ENCODE data around the gene GSTM4. TPM values are rescaled to one million over a fixed set of nuclear protein-coding genes. Genes with fewer than 3 reads are reported as not detected.

Gene GSTM4
- polyA plus RNA-seq (2012; ENCODE audit: insufficient read depth, insufficient read length): 50.8 TPM

DNA sequence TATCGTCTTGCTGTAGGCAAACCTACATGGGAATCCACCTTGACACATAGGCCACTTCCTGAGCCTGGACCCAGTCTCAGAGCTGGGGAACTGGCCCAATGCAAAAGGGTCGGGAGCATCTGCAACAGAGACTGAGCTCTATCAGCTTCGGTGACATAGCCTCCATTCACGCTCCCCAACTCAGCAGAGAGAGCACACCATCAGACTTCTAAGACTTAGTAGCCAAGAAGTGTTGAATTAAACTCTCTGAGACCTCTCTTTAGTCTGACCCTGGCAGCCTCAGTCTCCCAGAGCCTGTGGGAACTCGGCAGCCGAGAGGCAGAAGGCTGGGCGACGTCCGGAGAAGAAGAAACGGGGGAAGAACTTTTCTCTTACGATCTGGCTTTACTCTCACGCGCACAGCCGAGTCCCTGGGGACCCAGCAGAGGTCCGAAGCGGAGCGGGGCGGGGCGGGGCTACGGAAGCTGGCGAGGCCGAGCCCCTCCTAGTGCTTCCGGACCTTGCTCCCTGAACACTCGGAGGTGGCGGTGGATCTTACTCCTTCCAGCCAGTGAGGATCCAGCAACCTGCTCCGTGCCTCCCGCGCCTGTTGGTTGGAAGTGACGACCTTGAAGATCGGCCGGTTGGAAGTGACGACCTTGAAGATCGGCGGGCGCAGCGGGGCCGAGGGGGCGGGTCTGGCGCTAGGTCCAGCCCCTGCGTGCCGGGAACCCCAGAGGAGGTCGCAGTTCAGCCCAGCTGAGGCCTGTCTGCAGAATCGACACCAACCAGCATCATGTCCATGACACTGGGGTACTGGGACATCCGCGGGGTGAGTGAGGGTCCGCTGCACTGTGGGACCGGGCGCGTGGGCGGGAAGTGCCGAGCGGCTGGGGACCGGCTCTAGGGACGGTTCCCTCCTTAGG lies at the start of gene GSTM4:
Gene GSTM4 (plus strand): TSS at position 485 of the 905 bp plus-strand sequence. CDS start 291 bp downstream, at position 776.
- DNase-seq (ENCODE audit: low read depth, low spot score): peak; percentile 42
- peak within 1 kb of the TSS; percentile 82 for H3K4me3 ChIP-seq (ENCODE audit: low read length)

DNA sequence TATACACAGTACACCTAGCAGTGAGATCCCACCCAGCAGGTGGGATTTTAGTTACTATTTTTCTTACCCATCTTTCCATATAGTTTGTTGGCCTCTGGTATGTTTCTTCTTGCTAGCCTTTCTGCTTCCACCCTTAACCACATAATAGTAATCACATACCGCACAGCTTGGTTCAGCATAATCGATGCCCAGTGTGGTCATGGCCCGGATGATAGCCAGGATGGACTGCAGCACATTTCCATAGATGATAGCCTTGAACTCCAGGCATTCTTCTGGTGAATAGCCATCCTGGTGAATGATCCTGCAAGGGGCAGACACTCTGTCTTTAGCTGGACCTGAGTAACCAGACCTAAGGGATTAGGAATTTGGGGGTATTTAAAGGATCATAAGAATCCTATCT lies 46.0 kb upstream of the GSTM4 start:
- H3K4me3 ChIP-seq (ENCODE audit: low read length): no peak overlapping the region
- DNase-seq (ENCODE audit: low read depth, low spot score): no peak

DNA sequence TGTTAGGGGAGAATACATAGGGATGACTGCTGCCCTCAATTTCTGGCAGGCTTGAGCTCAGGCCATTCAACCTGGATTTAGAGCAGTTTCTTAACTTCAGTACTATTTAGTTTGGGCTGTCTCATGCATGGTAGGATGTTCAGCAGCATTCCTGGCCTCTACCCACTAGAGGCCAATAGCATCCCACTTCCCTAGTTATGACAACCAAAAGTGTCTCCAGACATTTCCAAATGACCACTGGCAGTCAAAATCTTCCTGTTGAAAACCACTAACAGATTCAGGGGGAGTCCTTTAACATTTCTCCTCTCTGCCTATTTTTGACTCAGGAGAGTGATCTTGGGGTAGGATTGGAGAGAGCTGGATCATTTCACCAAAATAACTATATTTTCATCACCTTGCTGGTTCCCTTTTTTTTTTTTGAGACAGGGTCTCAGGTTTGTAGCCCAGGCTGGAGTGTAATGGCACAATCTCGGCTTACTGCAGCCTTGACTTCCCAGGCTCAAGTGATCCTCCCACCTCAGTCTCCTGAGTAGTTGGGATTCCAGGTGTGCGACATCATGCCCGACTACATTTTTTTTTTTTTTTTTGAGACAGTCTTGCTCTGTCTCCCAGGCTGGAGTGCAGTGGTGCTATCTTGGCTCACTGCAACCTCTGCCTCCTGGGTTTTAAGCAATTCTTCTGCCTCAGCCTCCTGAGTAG lies 45.1 kb upstream of the GSTM4 start:
- no peak for DNase-seq (ENCODE audit: low read depth, low spot score)

DNA sequence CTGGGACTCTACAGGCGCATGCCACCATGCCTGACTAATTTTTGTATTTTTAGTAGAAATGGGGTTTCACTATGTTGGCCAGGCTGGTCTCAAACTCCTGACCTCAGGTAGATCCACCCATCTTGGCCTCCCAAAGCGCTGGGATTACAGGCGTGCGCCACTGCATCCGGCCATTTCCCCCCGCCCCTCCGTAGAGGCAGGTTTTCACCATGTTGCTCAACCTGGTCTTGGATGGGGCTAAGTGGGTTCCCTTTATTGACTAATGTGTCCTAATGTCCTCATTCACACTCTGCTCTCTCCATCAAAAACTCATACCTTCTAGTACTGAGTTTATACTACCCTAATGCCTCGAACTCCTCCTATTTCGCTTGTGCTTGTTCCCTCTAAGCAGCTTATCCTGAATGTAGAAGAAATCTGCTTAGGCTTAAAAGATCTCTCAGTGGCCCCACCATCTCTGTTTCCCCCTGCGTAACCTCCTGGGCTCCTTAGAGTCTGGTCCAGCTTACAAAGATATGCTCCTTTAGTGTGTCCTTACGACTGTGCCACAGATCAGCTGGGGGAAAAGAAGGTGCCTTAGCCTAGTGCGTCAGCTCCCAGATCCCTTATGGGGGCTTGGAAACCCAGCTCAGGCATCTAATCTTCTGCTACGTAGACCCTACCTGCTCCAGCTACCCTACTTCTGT lies 44.5 kb upstream of the GSTM4 start:
- DNase-seq (ENCODE audit: low read depth, low spot score): no peak
- no peak overlapping the region for H3K4me3 ChIP-seq (ENCODE audit: low read length)

More for the DNA sequence above, 45.1 kb upstream of the GSTM4 start:
- no peak overlapping the region for H3K4me3 ChIP-seq (ENCODE audit: low read length)

DNA sequence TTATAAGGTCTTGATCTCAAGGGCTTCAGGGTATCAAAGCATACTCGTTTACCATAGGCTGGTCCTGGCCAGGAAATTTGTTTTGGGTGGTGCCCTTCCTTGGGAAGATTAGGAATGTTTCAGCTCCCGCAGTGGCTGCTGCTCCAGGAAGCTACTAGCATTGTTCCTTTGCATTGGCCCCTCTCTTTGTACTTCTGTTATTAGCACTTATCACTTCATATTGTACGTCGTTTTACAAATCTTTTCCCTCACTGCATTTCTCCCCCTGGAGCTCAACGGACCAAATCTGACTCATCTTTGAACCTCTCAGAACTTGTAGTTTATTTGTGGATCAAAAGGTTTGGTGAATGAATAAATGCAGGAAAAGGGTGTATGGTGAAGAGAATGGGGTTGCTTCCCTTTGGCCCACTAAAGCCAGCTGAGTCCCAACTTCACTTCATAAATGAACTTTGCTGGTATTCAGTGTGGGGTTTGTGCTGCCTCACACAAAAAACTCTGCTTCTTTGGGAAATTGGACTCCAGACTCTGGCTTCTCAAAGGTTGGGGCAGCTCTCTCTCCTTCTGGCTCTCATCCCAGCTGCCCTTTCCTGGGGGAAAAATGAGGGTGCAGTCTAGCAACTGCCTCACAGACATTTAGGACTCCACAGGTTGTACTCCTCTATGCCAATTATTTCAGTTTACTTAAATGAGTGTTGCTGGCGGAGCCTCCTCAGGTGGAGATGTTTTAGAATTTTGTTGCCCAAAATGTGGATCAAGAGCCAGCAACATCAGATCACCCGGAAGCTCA lies 42.3 kb upstream of the GSTM4 start:
- DNase-seq (ENCODE audit: low read depth, low spot score): no peak
- no peak overlapping the region for H3K4me3 ChIP-seq (ENCODE audit: low read length)

DNA sequence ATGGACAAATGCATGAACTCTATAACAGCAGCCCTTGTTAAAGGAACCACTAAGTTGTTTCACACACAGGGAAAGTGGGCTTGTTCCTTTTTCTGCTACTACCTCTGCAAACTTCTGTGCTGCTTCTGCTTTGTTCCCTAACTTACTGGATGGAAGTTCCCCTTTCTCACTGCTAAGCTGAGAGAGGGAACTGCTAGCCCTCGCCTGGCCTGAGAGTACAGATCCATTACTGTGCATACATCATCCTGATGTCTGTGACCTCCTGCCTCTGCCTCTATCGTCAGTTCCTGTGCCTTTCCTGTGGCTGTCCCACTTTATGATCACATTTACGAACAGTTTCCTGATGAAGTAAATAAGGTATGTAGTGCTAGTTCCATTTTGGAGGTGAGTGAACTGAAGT lies 40.0 kb upstream of the GSTM4 start:
- DNase-seq (ENCODE audit: low read depth, low spot score): no peak
- no peak overlapping the region for H3K4me3 ChIP-seq (ENCODE audit: low read length)

DNA sequence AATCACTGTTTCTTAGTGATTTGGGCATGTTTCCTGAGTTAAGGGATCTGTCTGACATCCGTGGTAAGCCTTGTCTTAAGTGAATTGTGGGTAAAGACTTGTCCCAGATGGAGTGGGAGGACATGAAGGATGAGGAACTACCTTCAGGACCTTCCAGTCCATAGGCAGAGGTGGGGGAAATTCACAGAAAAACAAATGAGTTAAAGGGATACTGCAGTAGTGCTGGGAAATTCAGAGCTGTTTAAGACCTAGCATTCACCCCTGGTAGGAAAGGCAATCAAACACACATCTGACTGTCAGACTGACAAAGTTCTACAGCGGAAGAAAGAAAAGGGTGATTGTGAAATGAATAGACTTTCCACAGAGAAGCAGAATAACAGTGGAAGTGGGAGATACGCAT lies 39.5 kb upstream of the GSTM4 start:
- no peak overlapping the region for H3K4me3 ChIP-seq (ENCODE audit: low read length)
- no peak for DNase-seq (ENCODE audit: low read depth, low spot score)

DNA sequence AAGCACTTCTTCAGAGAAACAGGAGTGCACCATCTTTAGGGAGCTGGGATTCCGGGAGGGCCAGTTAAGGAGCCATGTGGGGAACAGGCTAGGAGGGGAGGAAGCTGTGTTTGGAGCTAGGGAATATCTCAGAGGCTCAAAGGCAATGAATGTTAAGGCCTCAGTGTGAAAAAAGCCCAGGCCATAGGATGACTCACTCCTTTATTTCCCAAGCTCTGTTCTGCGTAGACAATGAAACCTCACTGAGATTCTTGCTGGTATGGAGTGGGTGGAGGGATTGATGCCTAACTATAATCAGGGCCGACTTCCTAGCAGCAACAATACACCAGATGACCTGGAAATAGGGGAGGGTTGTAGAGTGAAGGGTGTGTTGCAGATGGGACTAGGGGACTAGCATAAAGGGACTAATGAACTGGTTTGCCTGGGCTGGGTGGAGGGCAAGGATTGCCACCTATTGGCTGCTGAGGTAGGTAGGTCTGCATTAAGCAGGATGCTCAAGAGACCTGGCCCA lies 38.6 kb upstream of the GSTM4 start:
- no peak for DNase-seq (ENCODE audit: low read depth, low spot score)
- H3K4me3 ChIP-seq (ENCODE audit: low read length): no peak overlapping the region

DNA sequence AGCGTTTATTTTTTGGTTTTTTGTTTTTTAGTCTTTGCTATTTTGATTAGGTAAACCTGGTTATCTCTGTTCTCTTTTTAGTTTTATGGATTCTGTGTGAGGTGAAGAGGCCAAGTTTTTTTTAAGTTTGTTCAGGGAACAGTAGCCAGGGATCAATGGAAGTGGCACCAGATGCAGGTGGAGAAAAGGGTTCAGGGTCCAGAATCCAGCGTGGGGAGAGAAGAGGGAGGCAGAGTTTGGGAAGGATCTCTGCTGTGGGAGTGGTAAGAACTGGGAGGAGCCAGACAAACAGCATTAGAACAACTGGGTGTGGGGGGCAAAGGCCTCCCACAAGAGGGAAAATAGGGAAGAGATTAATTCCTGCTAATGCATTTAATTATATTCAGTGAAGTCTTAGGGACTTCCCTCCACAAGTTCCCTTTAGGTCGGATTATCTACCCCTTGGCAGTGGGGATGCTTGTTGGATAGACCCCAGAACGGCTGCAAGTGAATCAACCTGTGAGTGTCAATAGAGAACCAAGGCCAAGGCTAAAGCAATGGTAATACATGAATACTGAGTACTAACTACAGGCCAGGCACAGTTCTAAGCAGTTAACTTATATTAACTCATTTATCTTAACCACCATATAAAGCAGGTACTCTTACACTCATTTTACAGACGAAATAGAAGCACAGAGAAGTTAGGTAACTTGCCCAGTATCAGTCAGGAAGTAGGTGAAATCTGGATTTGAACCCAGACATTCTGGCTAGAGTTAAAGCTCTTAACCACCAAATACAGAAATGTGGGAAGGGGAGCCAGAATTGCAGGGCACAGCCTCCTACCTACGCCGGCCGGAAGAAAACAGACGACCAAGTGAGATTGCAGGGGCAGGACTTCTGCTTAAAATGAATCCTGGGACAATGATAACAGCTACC lies 37.0 kb upstream of the GSTM4 start:
- H3K4me3 ChIP-seq (ENCODE audit: low read length): peak overlapping the region; percentile 95
- DNase-seq (ENCODE audit: low read depth, low spot score): no peak

DNA sequence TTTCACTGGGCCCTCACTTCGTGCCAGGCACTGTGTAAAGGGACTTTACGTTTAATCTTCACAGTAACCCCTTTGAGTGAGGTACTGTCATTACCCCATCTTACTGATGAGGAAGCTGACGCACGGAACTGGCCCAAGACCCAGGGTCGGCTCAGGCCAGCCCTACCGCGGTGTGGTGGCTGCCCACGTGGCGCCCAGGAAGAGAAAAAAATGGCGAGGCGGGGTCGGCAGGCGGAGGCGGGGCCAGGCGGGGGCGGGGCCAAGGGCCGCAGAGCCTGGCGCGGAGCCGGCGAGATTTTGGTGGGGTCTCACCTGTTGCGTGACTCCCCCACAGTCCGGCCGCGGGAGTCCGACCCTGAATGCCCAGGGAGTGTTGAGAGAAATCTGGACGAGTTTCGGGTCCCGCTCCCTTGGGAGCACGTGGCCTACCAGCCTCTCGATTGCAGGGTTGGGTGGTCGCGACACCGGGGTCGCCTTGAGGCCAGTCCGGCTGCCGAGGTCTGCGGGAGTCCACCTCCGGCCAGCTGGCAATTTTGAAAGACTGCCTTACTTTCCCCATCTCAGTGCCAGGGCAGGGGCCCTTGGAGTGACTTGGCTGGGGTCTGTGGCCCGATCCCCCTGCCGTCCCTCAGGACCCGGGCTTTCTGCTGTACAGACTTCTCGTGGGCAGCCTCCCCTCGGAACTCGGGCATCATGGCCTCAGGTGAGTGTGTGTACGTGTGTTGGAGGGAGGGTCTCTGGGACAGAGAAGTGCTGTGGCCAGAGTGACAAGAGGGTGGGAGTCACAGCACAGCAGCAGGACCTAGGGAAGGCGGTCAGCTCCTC lies 36.1 kb upstream of the GSTM4 start, which contains the start of the genes AMPD2 and GNAT2:
Gene AMPD2 (plus strand): TSS at position 262 of the 825 bp plus-strand sequence. CDS start 1,339 bp downstream, outside the sequence.
Gene GNAT2 (minus strand): TSS at position 41 of the 825 bp plus-strand sequence. CDS start 6,746 bp downstream, outside the sequence.
- peak; percentile 35 for DNase-seq (ENCODE audit: low read depth, low spot score)

DNA sequence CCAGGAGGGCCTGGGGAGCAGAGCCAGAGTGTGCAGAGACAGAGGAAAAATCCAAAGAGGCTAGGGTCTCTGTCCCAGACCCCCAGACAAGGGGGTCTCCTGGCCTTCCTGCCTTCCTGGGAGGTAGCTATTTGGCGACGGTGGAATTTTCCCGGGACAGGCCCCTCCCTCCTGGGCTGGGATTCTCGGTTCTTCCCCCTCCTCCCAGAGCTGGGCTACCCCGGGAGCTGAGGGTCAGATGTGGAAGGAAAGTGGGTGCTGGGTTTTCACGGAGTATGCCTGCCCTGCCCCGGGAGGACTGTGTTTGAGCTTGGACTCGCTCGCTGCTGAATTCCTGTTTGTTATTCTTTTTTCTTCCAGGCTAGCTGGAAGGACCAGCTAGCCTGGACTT lies 35.5 kb upstream of the GSTM4 start:
- no peak for DNase-seq (ENCODE audit: low read depth, low spot score)
- H3K4me3 ChIP-seq (ENCODE audit: low read length): peak overlapping the region; percentile 95

More for the DNA sequence above, 36.1 kb upstream of the GSTM4 start, which contains the start of the genes AMPD2 and GNAT2:
- H3K4me3 ChIP-seq (ENCODE audit: low read length): peak within 1 kb of the TSS; percentile 95

DNA sequence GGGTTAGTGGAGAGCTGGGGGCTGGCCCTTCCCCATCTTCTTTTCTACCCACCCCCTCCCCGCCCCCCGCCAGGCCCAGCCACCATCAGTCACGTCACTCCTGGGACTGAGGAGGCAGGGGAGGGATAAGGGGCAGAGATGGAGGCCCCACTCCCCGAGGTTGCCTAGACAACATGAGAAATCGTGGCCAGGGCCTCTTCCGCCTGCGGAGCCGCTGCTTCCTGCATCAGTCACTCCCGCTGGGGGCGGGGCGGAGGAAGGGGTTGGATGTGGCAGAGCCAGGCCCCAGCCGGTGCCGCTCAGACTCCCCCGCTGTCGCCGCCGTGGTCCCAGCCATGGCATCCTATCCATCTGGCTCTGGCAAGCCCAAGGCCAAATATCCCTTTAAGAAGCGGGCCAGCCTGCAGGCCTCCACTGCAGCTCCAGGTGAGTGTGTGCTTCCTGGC lies 35.0 kb upstream of the GSTM4 start:
- peak overlapping the region; percentile 95 for H3K4me3 ChIP-seq (ENCODE audit: low read length)
- DNase-seq (ENCODE audit: low read depth, low spot score): peak; percentile 95

DNA sequence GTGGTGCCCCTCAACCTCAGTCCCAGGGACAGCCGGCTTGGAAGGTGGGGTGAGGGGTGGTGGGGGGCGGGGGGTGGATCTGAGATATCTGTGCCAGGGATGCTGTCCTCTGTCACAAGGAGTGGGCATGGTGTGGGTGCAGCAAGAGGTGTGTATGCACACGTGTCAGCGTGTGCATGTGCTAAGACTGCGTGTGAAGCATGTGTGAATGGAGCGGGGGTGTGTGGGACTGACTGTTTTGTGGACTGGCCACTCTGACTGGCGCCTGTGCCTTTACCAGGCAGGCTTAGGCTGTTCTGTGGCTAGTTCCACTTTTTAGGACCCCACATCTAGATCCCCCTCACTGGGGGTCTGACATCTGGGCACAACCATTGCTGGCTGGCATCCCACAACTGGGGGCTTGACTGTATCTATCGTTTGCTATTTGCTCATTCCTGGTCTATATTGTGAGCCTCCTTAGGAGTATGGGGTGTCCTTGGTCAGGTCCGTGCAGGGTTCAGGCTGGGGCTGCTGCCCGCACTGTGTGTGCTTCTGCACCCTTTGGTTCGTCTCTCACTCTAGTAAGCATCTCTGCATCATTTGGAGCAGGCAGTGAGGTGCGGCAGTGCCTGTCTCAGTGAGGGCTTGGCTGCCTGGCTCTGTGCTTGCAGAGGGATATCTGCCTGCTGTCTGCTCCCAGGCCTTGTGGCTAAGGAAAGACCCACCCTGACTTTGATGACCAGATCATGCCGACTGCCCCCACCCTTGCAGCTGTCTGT lies 34.3 kb upstream of the GSTM4 start:
- H3K4me3 ChIP-seq (ENCODE audit: low read length): peak overlapping the region; percentile 95
- DNase-seq (ENCODE audit: low read depth, low spot score): no peak

DNA sequence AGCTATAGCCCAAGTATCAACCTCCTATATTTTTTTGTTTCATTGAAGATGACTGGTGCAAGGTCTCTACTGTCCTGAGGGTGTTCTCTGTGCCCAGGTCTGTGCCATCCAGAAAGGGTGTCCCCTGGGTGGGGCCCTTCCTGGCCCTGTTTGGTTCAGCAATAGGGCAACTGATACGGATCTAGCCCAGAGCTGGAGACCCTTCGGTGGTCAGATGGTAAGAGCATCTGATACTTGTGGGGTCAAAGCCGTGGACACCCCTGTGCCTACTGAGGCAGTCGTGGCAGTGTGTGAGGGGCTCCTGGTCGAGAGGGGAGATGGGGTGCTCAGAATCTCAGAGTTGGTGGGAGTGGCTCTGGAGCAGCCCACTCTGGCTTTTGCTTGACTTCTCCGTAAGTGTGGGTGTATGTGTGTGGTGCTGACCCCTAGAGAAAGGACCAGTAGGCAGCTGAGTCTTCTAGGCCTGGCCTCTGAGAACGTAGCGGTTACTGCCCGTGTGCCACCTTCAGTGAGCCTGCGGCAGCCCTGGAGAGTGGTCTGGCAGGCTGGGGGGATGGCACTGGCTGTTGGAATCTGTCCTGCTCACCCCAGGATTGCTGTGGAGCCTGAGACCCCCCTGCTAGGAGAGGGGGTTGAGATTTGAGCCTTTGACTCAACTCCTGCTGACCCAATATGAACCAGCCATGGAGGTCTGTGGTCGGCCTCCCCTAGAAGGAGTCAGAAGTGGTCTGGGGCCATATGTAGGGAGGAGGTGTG lies 33.6 kb upstream of the GSTM4 start:
- peak overlapping the region; percentile 95 for H3K4me3 ChIP-seq (ENCODE audit: low read length)
- no peak for DNase-seq (ENCODE audit: low read depth, low spot score)

DNA sequence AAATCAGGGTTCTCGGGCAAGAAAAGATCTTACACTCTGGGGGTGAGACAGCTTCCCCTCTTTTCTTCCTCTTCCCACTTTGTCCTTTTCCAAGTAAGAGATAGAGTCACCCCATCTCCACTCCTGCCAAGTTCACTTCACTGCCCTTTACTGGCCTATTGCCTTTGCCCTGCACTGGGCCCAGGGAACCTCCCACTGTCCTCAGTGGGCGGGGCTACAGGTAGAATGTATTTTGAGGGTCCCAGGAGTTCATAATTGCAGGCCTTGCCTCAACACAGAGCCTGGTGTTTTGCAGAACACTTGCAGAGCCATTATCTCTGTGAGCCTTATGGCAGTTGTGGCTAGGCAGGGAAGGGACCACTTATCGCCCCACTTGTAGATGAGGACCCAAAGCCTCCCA lies 33.0 kb upstream of the GSTM4 start:
- H3K4me3 ChIP-seq (ENCODE audit: low read length): no peak overlapping the region
- DNase-seq (ENCODE audit: low read depth, low spot score): no peak
